Brain microvascular endothelial cell (primary cell): ENCODE data around the gene WDR91.
"Not testable (repeated sequence)": the region's sequence is repeated elsewhere in the genome, so short reads cannot be mapped to it uniquely, and the experiment has no call there.

Experiments used
- DNase-seq: peaks from one replicate; pipeline ENCODE4 v3.0.0-alpha.2; 2020
- H3K27ac ChIP-seq: fragments of 250-450 bp; sonication (Bioruptor Pico); 2 replicates; pipeline ENCODE4 v1.5.1; 2020; ENCODE audit warnings: mild to moderate bottlenecking, moderate library complexity
- H3K27me3 ChIP-seq: fragments of 250-450 bp; sonication (Bioruptor Pico); replicated peaks from 2 replicates; pipeline ENCODE4 v1.5.1; 2020; ENCODE audit warnings: mild to moderate bottlenecking
- H3K36me3 ChIP-seq: fragments of 250-450 bp; sonication (Bioruptor Pico); replicated peaks from 2 replicates; pipeline ENCODE4 v1.5.1; 2020; ENCODE audit warnings: mild to moderate bottlenecking
- H3K4me3 ChIP-seq: 2 replicates; pipeline ENCODE4 v1.5.1; 2011; ENCODE audit warnings: low read depth, mild to moderate bottlenecking, control low read depth, low read length, moderate library complexity
- in situ Hi-C: cut with HindIII; loops from 2 replicates; pipeline ENCODE4 v1.10.0; 2017; ENCODE audit warnings: low sequenced_read_pairs, low pct_ligation_motif_present
- TF ChIP-seq, protein P1 (sequence below): IDR thresholded peaks from 2 replicates; pipeline ENCODE4 v1.5.1; 2011; ENCODE audit warnings: low read depth, mild to moderate bottlenecking, moderate library complexity, low read length, control low read depth, inconsistent platforms; ENCODE audit errors: missing control alignments

The WDR91 gene

DNA sequence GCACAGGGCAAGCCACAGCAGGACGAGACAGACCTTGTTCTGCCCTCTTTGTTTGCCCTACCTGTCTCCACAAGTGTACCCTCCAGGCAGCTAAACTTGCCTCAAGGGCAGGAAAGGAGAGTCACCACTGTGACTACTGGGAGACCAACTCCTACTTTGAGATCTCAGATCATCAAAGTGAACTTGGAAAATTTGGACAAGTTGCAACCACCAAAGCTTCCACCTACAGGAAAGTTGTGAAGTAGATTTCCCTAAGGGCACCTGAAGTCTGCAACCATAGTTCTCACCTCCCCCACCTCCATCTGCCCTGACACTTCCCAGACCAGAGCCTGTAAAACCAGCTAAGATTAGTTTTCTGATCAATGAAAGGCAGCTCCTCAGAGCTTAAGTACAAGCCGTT is 2.5 kb upstream of the WDR91 start:
- Histone ChIP-seq H3K36me3 (no peaks in the 10 kb centered on the region), H3K27me3 (no peaks in the 10 kb centered on the region), H3K4me3 (no peak overlapping the region), H3K27ac (no peak overlapping the region)
- DNase-seq = no peak
- TF ChIP-seq, protein P1, sequence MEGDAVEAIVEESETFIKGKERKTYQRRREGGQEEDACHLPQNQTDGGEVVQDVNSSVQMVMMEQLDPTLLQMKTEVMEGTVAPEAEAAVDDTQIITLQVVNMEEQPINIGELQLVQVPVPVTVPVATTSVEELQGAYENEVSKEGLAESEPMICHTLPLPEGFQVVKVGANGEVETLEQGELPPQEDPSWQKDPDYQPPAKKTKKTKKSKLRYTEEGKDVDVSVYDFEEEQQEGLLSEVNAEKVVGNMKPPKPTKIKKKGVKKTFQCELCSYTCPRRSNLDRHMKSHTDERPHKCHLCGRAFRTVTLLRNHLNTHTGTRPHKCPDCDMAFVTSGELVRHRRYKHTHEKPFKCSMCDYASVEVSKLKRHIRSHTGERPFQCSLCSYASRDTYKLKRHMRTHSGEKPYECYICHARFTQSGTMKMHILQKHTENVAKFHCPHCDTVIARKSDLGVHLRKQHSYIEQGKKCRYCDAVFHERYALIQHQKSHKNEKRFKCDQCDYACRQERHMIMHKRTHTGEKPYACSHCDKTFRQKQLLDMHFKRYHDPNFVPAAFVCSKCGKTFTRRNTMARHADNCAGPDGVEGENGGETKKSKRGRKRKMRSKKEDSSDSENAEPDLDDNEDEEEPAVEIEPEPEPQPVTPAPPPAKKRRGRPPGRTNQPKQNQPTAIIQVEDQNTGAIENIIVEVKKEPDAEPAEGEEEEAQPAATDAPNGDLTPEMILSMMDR = no peak
- in situ Hi-C loops = no loop called here

DNA sequence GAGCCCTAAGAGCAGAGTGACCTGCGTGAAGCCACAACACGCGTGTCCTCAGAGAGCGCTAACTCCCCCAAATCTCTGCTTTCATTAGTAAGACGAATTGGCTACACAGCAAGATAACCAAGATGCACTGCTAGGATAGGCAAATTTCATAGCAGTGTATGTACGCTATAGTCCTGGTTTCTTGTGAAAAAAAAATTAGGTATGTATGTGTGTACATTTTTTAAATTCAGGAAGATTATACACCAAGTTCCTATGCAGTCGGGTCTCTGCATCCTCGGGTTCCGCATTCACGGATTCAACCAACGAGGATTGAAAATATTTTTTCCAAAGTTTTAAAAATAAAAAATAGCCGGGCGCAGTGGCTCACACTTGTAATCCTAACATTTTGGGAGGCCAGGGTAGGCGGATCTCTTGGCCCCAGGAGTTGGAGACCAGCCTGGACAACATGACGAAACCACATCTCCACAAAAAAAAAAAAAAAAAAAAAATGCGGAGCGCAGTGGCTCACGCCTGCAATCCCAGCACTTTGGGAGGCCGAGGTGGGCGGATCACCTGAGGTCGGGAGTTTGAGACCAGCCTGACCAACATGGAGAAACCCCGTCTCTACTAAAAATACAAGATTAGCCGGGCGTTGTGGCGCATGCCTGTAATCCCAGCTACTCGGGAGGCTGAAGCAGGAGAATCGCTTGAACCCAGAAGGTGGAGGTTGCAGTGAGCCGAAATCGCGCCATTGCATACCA is 790 bp upstream of the WDR91 start:
- DNase-seq, H3K36me3 ChIP-seq, in situ Hi-C loops, H3K27me3 ChIP-seq: not testable (repeated sequence)
- H3K27ac ChIP-seq = peak overlapping the region; percentile 30
- peak overlapping the region; percentile 80 for H3K4me3 ChIP-seq

DNA sequence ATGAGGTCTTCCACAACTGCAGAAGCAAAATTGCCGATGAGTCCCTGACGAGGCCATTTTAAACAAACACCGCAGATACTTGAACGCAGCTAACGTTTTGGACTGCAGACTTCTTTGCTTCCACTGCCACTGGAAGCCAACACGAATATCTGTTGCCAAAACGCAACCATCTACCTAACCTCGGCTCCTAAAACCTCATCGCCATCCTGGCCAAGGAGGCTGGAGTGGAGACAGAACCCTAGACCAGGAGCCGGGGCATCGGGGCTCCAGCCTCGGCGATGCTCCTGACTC is 493 bp downstream of the WDR91 start:
- DNase-seq = no peak
- Histone ChIP-seq H3K27me3 (no peaks in the 10 kb centered on the region), H3K27ac (peak overlapping the region; percentile 23), H3K4me3 (peak overlapping the region; percentile 89), H3K36me3 (no peaks in the 10 kb centered on the region)
- in situ Hi-C loops = no loop called here
- TF ChIP-seq, protein P1 = no peak

DNA sequence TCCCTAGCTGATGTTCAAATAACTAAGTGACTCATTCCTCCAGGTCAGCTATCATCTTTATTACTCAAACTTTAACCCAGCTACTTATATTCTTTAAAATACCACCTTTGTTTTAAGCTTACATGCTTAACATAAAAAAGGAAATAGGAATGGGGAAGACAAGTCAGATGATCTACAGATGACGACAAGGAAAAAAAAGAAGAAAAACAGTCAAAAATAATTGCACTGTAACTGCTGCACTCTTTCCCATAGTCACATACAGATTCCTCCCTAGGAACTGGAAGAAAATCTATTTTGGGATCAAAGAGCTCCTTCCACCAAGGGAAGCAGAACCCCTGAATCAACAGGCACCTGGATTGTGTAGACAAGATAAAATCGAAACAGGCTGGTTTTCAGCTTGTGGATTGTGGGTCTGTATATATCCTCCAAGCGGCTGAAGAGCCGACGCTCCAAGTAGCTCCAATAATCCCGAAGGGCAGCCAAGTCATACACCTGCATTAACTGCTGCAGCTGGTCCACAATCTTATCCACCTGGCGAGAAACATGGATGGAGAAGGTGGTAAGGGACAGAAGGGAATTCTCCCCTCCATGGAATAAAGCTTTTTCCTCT is 2.0 kb downstream of the WDR91 start:
- in situ Hi-C loops = no loop called here
- no peak overlapping the region for H3K27ac ChIP-seq
- H3K27me3 ChIP-seq = no peaks in the 10 kb centered on the region
- DNase-seq = no peak
- H3K4me3 ChIP-seq = no peak overlapping the region
- no peaks in the 10 kb centered on the region for H3K36me3 ChIP-seq
- TF ChIP-seq, protein P1 = no peak

DNA sequence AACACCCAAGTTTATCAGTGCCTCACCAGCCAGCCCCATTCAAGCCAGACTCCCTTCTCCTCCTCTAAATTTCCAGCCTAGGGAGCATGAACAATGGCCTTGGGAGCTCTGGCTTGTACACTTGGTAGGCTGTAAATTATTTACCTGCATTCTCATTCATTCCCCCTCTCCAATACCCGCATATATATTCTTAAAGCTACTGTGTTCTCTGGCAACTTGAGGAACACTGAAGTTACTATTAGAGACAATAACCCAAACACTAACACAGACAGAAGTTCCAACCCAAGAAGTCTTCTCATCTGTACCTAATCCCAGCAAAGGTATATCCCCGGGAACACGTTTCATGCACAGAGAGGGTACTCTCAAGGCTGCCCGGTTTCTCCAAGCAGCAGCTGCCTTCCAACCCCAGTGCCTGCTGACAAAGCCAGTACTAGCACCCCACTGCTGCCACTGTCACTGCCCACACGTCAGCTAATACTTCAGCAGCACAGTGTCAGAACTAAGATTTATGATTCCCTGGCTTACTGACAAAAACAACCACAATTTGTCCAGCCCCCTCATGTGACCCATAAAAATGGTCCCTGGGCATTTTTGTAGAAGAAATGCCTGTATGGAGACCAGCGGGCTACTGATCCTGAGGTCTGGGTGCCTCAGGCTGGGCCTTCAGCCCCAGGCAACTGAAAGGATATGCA is 3.1 kb downstream of the WDR91 start:
- TF ChIP-seq, protein P1 = no peak
- in situ Hi-C loops = no loop called here
- no peak for DNase-seq
- H3K36me3 ChIP-seq = no peaks in the 10 kb centered on the region
- no peak overlapping the region for H3K27ac ChIP-seq
- no peak overlapping the region for H3K4me3 ChIP-seq
- H3K27me3 ChIP-seq = no peaks in the 10 kb centered on the region

DNA sequence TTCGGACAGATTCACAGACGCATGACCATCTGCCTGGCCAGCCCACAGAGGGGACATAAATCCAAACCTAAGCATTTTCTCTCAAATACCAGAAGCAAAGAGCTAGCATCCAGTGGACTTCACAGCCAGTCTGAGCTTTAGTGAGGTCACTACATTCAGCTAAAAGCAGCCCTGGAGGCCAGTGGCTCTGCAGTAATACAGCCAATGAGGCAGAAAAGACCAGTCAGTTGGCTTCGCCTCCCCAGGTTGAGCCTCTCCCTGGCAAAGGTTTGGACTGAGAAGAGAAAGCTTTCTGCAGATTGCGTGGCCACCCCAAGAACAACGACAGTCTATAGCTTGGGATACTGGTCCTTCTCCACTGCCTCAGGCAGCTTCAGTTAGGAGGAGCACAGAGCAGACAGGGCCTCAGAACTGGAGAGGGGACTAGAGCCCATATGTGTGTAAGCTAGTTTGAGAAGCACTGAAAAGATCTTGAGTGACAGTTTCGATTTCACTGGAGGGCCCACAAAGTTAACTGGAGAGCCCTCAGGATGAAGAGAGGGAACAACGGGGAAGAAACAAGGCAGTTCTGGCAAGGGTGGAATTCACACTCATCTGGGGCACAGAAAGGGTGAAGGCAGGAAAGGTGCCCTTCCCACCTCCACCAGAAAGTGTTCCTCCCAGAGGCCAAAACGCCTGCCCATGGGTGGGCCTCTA is 3.8 kb downstream of the WDR91 start:
- Histone ChIP-seq H3K4me3 (no peak overlapping the region), H3K27me3 (no peaks in the 10 kb centered on the region), H3K36me3 (no peaks in the 10 kb centered on the region), H3K27ac (no peak overlapping the region)
- DNase-seq = no peak
- TF ChIP-seq, protein P1 = no peak
- in situ Hi-C loops = no loop called here
